GM21528 (cell line): ENCODE measurements around the gene RPS6KA4.
"Not testable (repeated sequence)": the region's sequence is repeated elsewhere in the genome, so short reads cannot be mapped to it uniquely, and the experiment has no call there.

Experiments
- ATAC-seq: cut with Tn5 transposase; IDR thresholded peaks from one replicate; pipeline ENCODE4 v1.9.1; 2021; ENCODE audit warnings: mild to moderate bottlenecking, moderate library complexity; ENCODE audit not compliant: unreplicated experiment, low FRiP score

RPS6KA4 gene

GRCh38 chr11:64413417-64413816, 54.5 kb downstream of the RPS6KA4 start:
- ATAC-seq = no peak

DNA sequence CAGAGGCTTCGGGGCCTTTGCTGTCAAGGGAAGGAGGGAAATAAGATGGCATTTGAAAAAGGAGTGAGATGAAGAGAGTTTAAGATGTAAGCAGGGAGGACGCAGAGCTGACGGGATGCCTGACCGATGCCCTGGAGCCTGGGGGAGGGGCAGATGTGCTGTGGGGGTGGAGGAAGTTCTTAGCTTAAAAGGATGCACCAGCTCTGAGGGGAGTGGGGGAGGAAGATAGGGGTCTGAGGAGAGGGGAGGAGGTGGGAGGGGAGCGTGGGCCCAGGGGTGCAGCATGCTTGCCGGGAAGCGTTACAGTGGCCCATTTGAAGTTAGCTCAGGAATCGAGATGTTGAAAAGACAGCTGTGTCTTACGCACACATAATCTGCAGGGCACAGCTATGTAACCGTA, 56.3 kb downstream of the RPS6KA4 start:
- no peak for ATAC-seq

DNA sequence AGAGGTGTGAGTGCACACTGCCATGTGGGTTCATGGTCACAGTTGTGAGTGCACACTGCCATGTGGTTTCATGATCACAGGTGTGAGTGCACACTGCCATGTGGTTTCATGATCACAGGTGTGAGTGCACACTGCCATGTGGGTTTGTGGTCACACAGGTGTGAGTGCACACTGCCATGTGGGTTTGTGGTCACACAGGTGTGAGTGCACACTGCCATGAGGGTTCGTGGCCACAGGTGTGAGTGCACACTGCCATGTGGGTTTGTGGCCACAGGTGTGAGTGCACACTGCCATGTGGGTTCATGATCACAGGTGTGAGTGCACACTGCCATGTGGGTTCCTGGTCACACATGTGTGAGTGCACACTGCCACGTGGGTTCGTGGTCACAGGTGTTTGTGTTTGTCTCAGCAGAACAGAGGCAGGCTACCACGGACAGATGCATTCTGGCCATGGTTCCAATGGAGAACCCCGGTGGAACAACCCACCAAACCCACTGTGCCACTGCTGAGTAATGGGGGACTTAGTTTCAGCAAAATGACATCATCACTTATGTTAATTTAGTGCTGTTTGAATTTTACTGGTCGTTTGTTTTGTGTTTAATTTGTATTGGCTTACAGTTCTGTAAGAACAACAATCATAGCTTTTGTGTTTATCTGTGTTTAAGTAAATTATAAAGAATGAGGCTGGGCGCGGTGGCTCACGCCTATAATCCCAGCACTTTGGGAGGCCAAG, 57.2 kb downstream of the RPS6KA4 start:
- no peak for ATAC-seq

- ATAC-seq = not testable (repeated sequence)
Measured at GRCh38 chr11:64418233-64418632, 59.3 kb downstream of the RPS6KA4 start.

DNA sequence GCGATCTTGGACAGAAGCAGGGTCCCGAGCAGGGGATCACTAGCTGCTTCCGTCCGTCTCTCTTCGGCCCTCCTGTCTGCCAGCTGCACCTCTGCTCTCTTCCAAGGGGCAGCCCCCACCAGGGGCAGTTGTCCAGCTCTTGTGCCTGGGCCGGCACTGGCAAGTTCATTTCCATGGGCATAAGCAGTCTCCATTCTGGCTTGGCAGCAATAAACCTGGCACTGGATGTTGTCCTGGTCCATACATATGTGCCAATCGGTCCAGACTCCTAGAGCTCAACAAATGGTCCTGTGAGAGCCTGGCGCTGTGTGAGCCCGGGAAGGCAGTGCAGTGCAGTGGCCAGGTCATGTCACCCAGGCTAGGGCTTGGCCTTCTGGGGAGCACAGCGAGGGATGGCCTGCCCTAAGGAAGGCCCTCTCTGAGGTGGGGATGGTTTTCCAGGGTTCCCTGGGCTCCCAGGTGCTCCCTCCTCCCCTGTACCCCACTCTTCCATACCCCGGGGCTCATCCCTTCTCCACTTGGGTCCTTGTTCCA, 60.4 kb downstream of the RPS6KA4 start:
- no peak for ATAC-seq

GRCh38 chr11:64419818-64420485, 61.0 kb downstream of the RPS6KA4 start:
- no peak for ATAC-seq
